GM23338 (cell line): ENCODE results near the gene S100A3. TPM values are rescaled to one million over a fixed set of nuclear protein-coding genes. Genes with fewer than 3 reads are reported as not detected.
A peak's percentile ranks its signal among the peaks of the same experiment; 100 is the strongest.

ENCODE experiments used
- ATAC-seq: fragments of 200-7000 bp; cut with Tn5 transposase; 3 replicates; pipeline ENCODE4 v1.9.1; 2020
- DNase-seq: peaks from one replicate; pipeline ENCODE4 v3.0.0-alpha.2; 2015; ENCODE audit warnings: low spot score
- H2AFZ ChIP-seq: fragments of 200-600 bp; sonication (generic); 2 replicates; pipeline ENCODE4 v1.8.0; 2016; ENCODE audit warnings: antibody characterized with exemption, mild to moderate bottlenecking, moderate library complexity
- H3F3A ChIP-seq: fragments of 200-600 bp; sonication (generic); replicated peaks from 2 replicates; pipeline ENCODE4 v1.8.0; 2017; ENCODE audit warnings: antibody characterized with exemption, mixed run types, low read depth
- H3K27ac ChIP-seq: fragments of 200-600 bp; sonication (generic); 2 replicates; pipeline ENCODE4 v1.6.1; 2016; ENCODE audit warnings: low read depth
- H3K27me3 ChIP-seq: fragments of 200-600 bp; sonication (generic); 2 replicates; pipeline ENCODE4 v1.8.0; 2016; ENCODE audit warnings: mild to moderate bottlenecking, mixed run types, moderate library complexity; ENCODE audit not compliant: insufficient read depth
- H3K36me3 ChIP-seq: fragments of 200-600 bp; sonication (generic); 2 replicates; pipeline ENCODE4 v1.8.0; 2016; ENCODE audit warnings: mild to moderate bottlenecking; ENCODE audit not compliant: insufficient read depth
- H3K4me1 ChIP-seq: fragments of 200-600 bp; sonication (generic); 2 replicates; pipeline ENCODE4 v1.8.0; 2016; ENCODE audit warnings: mild to moderate bottlenecking, moderate library complexity; ENCODE audit not compliant: insufficient read depth
- H3K4me2 ChIP-seq: fragments of 200-600 bp; sonication (generic); 2 replicates; pipeline ENCODE4 v1.7.1; 2017; ENCODE audit warnings: mixed run types
- H3K4me3 ChIP-seq: fragments of 200-600 bp; sonication (generic); 2 replicates; pipeline ENCODE4 v1.6.1; 2016; ENCODE audit warnings: mixed run types
- H3K79me2 ChIP-seq: fragments of 200-600 bp; sonication (generic); replicated peaks from 2 replicates; pipeline ENCODE4 v1.8.0; 2017; ENCODE audit warnings: mild to moderate bottlenecking; ENCODE audit not compliant: insufficient read depth
- H3K9me2 ChIP-seq: fragments of 200-600 bp; sonication (generic); 2 replicates; pipeline ENCODE4 v1.8.0; 2017; ENCODE audit not compliant: insufficient read depth
- H4K20me1 ChIP-seq: fragments of 200-600 bp; sonication (generic); replicated peaks from 2 replicates; pipeline ENCODE4 v1.8.0; 2017; ENCODE audit warnings: mild to moderate bottlenecking; ENCODE audit not compliant: insufficient read depth
- H3K27ac Mint-ChIP-seq: 2 replicates; pipeline ENCODE4 v1.8.0; 2020; ENCODE audit warnings: inconsistent platforms, mild to moderate bottlenecking, moderate library complexity, mixed read lengths
- H3K27me3 Mint-ChIP-seq: 3 replicates; pipeline ENCODE4 v1.8.0; 2022; ENCODE audit warnings: low read depth, mild to moderate bottlenecking, moderate library complexity, mixed read lengths, inconsistent platforms; ENCODE audit not compliant: insufficient read depth, poor library complexity
- H3K36me3 Mint-ChIP-seq: 3 replicates; pipeline ENCODE4 v1.8.0; 2021; ENCODE audit warnings: low read depth, mild to moderate bottlenecking, inconsistent platforms, moderate library complexity, mixed read lengths
- H3K4me1 Mint-ChIP-seq: 3 replicates; pipeline ENCODE4 v1.8.0; 2020; ENCODE audit warnings: mild to moderate bottlenecking, inconsistent platforms, mixed read lengths
- H3K4me3 Mint-ChIP-seq: 3 replicates; pipeline ENCODE4 v1.8.0; 2021; ENCODE audit warnings: moderate library complexity, mild to moderate bottlenecking, inconsistent platforms, mixed read lengths
- H3K9me3 Mint-ChIP-seq: 3 replicates; pipeline ENCODE4 v1.8.0; 2020; ENCODE audit warnings: moderate library complexity, mild to moderate bottlenecking, inconsistent platforms, mixed read lengths
- CREB1 ChIP-seq: fragments of 250-450 bp; sonication (Bioruptor Pico); IDR thresholded peaks from 2 replicates; pipeline ENCODE4 v1.5.0; 2020; ENCODE audit warnings: low read depth, mild to moderate bottlenecking, moderate library complexity
- EZH2phosphoT487 ChIP-seq: fragments of 200-600 bp; sonication (generic); IDR thresholded peaks from one replicate; pipeline ENCODE4 v1.8.1; 2018; ENCODE audit warnings: antibody characterized with exemption; ENCODE audit not compliant: unreplicated experiment
- JUNB ChIP-seq: IDR thresholded peaks from one replicate; pipeline ENCODE4 v1.6.1; 2016; ENCODE audit warnings: antibody characterized with exemption; ENCODE audit not compliant: unreplicated experiment
- POLR2AphosphoS5 ChIP-seq: IDR thresholded peaks from 2 replicates; pipeline ENCODE4 v1.6.1; 2016; ENCODE audit warnings: antibody characterized with exemption, low read depth
- STAT1 ChIP-seq: IDR thresholded peaks from one replicate; pipeline ENCODE4 v1.6.1; 2016; ENCODE audit warnings: antibody characterized with exemption; ENCODE audit not compliant: unreplicated experiment
- ZNF114 ChIP-seq: fragments of 250-450 bp; sonication (Bioruptor Pico); IDR thresholded peaks from 2 replicates; pipeline ENCODE4 v1.5.0; 2020; ENCODE audit warnings: mild to moderate bottlenecking, moderate library complexity
- ZNF331 ChIP-seq: fragments of 250-450 bp; sonication (Bioruptor Pico); IDR thresholded peaks from 2 replicates; pipeline ENCODE4 v1.5.0; 2020; ENCODE audit warnings: low read depth, mild to moderate bottlenecking, moderate library complexity
- polyA plus RNA-seq: library from polyadenylated mRNA; unstranded; fragments of >200 nt; fragmentation: Nextera tagmentation; extraction: Ambion mirVana; gene quantifications from 2 replicates; pipeline ENCODE4 v1.2.1, GENCODE V29; 2016
- total RNA-seq: library from RNA; depleted of rRNA; stranded (reverse); fragments of >200 nt; shearing (Covaris generic); gene quantifications from 2 replicates; pipeline ENCODE4 v1.2.3, GENCODE V29; 2014
- TF ChIP-seq, protein P1 (sequence below): IDR thresholded peaks from 2 replicates; pipeline ENCODE4 v1.6.1; 2016; ENCODE audit warnings: antibody characterized with exemption
- TF ChIP-seq, protein P2 (sequence below): IDR thresholded peaks from one replicate; pipeline ENCODE4 v1.6.1; 2018; ENCODE audit warnings: antibody characterized with exemption; ENCODE audit not compliant: unreplicated experiment
- TF ChIP-seq, protein P3 (sequence below), 2 experiments: fragments of 200-600 bp in 1 of 2; sonication (generic) in 1 of 2; conservative IDR thresholded peaks; 2 replicates each; pipeline versions ENCODE4 v1.5.1 to v1.6.1; 2016 to 2017; ENCODE audit warnings: antibody characterized with exemption in 2 of 2, low read depth in 2 of 2, mild to moderate bottlenecking in 2 of 2, moderate library complexity in 1 of 2

The S100A3 gene
- total and polyA plus RNA-seq, 2 experiments from 2014 or later = not detected

DNA sequence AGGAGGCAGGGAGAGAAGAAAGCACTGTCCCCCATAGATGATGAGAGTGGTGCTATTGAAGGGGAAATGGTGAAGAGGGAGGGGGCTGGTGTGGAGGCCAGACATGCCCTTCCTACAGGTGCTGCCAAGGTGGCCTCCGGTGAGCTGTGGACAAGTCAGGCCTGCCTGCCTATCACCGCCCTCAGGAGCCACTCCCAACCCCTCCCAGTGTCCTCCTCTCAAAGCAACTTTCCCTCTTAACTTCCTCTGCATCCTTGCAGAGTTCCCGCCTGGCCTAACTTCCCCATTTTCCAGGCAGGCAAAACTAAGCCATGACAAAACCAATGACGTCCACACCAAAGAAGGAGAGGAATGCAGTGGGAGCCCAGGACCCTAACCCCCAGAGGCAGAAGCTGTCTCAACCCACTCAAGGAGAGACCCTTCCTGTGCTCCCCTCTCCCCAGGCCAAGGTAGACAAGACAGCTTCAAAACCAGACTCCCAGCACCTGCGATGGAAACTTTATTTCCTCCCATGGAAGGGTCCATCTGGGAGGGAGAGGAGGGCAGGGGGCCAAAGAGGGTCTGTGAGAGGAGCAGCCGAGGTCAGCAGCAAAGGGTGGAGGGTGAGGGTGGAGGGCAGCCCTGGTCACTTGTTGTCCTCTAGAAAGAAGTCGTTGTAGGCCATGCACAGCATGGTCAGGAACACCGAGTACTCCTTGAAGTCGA, 12.2 kb downstream of the S100A3 start:
- Histone ChIP-seq H3K79me2 (no peaks in the 10 kb centered on the region), H3F3A (peaks cover 15% of the 10 kb centered on the region; the same call in 1 of the 2 replicates), H3K9me2 (peaks cover 6% of the 10 kb centered on the region; the same call in 1 of the 2 replicates), H3K27ac (no peak overlapping the region), H3K36me3 (no peaks in the 10 kb centered on the region), H3K4me2 (peak overlapping the region; percentile 87), H3K4me1 (peaks cover 37% of the 10 kb centered on the region), H2AFZ (peak overlapping the region; percentile 98), H4K20me1 (no peaks in the 10 kb centered on the region), H3K4me3 (peak overlapping the region; percentile 63), H3K27me3 (peaks cover 32% of the 10 kb centered on the region)
- Mint-ChIP-seq H3K9me3 (no peaks in the 10 kb centered on the region), H3K4me1 (peaks cover 43% of the 10 kb centered on the region), H3K36me3 (no peaks in the 10 kb centered on the region; the same call in 2 of the 3 replicates), H3K4me3 (peak overlapping the region; percentile 79), H3K27ac (no peak overlapping the region), H3K27me3 (peaks cover 35% of the 10 kb centered on the region)
- TF ChIP-seq, protein P1, sequence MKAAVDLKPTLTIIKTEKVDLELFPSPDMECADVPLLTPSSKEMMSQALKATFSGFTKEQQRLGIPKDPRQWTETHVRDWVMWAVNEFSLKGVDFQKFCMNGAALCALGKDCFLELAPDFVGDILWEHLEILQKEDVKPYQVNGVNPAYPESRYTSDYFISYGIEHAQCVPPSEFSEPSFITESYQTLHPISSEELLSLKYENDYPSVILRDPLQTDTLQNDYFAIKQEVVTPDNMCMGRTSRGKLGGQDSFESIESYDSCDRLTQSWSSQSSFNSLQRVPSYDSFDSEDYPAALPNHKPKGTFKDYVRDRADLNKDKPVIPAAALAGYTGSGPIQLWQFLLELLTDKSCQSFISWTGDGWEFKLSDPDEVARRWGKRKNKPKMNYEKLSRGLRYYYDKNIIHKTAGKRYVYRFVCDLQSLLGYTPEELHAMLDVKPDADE = no peak
- TF ChIP-seq, protein P2, sequence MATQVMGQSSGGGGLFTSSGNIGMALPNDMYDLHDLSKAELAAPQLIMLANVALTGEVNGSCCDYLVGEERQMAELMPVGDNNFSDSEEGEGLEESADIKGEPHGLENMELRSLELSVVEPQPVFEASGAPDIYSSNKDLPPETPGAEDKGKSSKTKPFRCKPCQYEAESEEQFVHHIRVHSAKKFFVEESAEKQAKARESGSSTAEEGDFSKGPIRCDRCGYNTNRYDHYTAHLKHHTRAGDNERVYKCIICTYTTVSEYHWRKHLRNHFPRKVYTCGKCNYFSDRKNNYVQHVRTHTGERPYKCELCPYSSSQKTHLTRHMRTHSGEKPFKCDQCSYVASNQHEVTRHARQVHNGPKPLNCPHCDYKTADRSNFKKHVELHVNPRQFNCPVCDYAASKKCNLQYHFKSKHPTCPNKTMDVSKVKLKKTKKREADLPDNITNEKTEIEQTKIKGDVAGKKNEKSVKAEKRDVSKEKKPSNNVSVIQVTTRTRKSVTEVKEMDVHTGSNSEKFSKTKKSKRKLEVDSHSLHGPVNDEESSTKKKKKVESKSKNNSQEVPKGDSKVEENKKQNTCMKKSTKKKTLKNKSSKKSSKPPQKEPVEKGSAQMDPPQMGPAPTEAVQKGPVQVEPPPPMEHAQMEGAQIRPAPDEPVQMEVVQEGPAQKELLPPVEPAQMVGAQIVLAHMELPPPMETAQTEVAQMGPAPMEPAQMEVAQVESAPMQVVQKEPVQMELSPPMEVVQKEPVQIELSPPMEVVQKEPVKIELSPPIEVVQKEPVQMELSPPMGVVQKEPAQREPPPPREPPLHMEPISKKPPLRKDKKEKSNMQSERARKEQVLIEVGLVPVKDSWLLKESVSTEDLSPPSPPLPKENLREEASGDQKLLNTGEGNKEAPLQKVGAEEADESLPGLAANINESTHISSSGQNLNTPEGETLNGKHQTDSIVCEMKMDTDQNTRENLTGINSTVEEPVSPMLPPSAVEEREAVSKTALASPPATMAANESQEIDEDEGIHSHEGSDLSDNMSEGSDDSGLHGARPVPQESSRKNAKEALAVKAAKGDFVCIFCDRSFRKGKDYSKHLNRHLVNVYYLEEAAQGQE = no peak
- TF ChIP-seq STAT1 = no peak
- TF ChIP-seq POLR2AphosphoS5 = no peak
- ATAC-seq (no peak), DNase-seq (no peak)

DNA sequence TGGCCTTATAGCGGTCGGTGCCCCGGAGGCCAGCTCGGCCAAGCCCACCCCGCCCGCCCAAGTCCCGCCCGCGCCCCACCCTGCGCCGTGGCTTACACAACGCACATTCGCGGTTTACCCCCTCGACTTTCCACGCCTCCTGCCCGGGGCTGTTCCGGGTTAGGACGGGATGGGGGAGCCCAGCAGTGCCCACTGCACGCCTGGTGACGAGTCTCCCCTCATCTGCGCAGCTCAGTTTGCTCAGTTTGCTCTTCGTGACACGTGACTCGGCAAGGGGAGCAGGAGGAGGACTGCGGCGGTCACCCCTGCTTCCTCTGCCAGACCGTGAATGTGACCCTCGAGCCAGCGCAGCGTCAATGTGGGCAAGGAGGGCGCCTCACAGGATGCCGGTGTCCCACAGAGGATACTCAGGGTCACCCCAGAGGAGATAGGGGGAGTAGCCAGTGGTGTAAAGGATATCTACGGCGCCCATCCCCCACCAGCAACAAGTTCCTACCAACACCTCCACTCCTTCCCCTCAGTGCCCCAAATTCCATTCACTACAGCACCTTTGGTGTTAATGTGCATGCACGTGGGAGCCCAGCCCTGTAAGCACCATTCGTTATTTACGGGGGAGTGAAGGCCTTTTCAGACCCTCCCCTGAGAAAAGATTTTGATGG, 12.9 kb downstream of the S100A3 start:
- no peaks in the 10 kb centered on the region for H4K20me1 ChIP-seq
- ATAC-seq (peak; percentile 7), DNase-seq (peak; percentile 56)
- H3F3A ChIP-seq = peaks cover 16% of the 10 kb centered on the region; the same call in 1 of the 2 replicates
- peaks cover 35% of the 10 kb centered on the region for H3K27me3 Mint-ChIP-seq
- H3K27ac Mint-ChIP-seq = no peak overlapping the region; the same call in 1 of the 2 replicates
- H3K27me3 ChIP-seq = peaks cover 32% of the 10 kb centered on the region
- no peak overlapping the region for H3K27ac ChIP-seq
- H2AFZ ChIP-seq = peak overlapping the region; percentile 98
- H3K9me2 ChIP-seq = peaks cover 6% of the 10 kb centered on the region; the same call in 1 of the 2 replicates
- peaks cover 37% of the 10 kb centered on the region for H3K4me1 ChIP-seq
- no peaks in the 10 kb centered on the region for H3K9me3 Mint-ChIP-seq
- no peaks in the 10 kb centered on the region for H3K36me3 ChIP-seq
- no peaks in the 10 kb centered on the region for H3K79me2 ChIP-seq
- H3K4me3 Mint-ChIP-seq = peak overlapping the region; percentile 79
- H3K4me3 ChIP-seq = peak overlapping the region; percentile 63
- peaks cover 43% of the 10 kb centered on the region for H3K4me1 Mint-ChIP-seq
- no peaks in the 10 kb centered on the region; the same call in 2 of the 3 replicates for H3K36me3 Mint-ChIP-seq
- peak overlapping the region; percentile 87 for H3K4me2 ChIP-seq
- TF ChIP-seq CREB1 = peak; percentile 10; the same call in 1 of the 2 replicates
- TF ChIP-seq, protein P2 = no peak
- no peak for TF ChIP-seq EZH2phosphoT487
- TF ChIP-seq, protein P3, sequence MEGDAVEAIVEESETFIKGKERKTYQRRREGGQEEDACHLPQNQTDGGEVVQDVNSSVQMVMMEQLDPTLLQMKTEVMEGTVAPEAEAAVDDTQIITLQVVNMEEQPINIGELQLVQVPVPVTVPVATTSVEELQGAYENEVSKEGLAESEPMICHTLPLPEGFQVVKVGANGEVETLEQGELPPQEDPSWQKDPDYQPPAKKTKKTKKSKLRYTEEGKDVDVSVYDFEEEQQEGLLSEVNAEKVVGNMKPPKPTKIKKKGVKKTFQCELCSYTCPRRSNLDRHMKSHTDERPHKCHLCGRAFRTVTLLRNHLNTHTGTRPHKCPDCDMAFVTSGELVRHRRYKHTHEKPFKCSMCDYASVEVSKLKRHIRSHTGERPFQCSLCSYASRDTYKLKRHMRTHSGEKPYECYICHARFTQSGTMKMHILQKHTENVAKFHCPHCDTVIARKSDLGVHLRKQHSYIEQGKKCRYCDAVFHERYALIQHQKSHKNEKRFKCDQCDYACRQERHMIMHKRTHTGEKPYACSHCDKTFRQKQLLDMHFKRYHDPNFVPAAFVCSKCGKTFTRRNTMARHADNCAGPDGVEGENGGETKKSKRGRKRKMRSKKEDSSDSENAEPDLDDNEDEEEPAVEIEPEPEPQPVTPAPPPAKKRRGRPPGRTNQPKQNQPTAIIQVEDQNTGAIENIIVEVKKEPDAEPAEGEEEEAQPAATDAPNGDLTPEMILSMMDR (conservative IDR thresholded peaks at IDR 0.05; ENCODE audit: low read depth in 2 of 2) = no peak
- TF ChIP-seq STAT1 = no peak
- no peak for TF ChIP-seq ZNF331 (CRISPR knock-in tag)
- no peak for TF ChIP-seq JUNB
- TF ChIP-seq ZNF114 (CRISPR knock-in tag) = no peak
- TF ChIP-seq, protein P1 = 0 out of 2 replicates have a peak, but pooled peaks have one; percentile 9
